Glutamatergic neuron (in vitro differentiated cells): ENCODE data around the gene APOB. TPM values are rescaled to one million over a fixed set of nuclear protein-coding genes. Genes with fewer than 3 reads are reported as not detected.

ENCODE experiments used
- DNase-seq: peaks from one replicate; pipeline ENCODE4 v3.0.0; 2022
- H3K27ac Mint-ChIP-seq: one replicate; pipeline ENCODE4 v1.8.0; 2020; ENCODE audit warnings: mild to moderate bottlenecking, mixed read lengths, inconsistent platforms; ENCODE audit not compliant: unreplicated experiment
- H3K27me3 Mint-ChIP-seq: one replicate; pipeline ENCODE4 v1.8.0; 2020; ENCODE audit warnings: mild to moderate bottlenecking, moderate library complexity, mixed read lengths, inconsistent platforms; ENCODE audit not compliant: unreplicated experiment
- H3K36me3 Mint-ChIP-seq: one replicate; pipeline ENCODE4 v1.8.0; 2020; ENCODE audit warnings: mild to moderate bottlenecking, mixed read lengths, inconsistent platforms; ENCODE audit not compliant: unreplicated experiment
- H3K4me1 Mint-ChIP-seq: one replicate; pipeline ENCODE4 v1.8.0; 2020; ENCODE audit warnings: mild to moderate bottlenecking, low read depth, mixed read lengths, inconsistent platforms; ENCODE audit not compliant: unreplicated experiment
- H3K4me3 Mint-ChIP-seq: one replicate; pipeline ENCODE4 v1.8.0; 2020; ENCODE audit warnings: mild to moderate bottlenecking, mixed read lengths, inconsistent platforms; ENCODE audit not compliant: unreplicated experiment
- H3K9me3 Mint-ChIP-seq: one replicate; pipeline ENCODE4 v1.8.0; 2020; ENCODE audit warnings: mild to moderate bottlenecking, moderate library complexity, mixed read lengths, inconsistent platforms; ENCODE audit not compliant: unreplicated experiment
- total RNA-seq: library from RNA; stranded (reverse); fragmentation: NEBNext Ultra II Directional; extraction: Animal tissue kit (Norgen Biotek cat#: 25700); gene quantifications from one replicate; pipeline ENCODE4 v1.2.1, GENCODE V29; 2021; ENCODE audit not compliant: unreplicated experiment
- TF ChIP-seq, protein P1 (sequence below): fragments of 200-600 bp; sonication (generic); IDR thresholded peaks from one replicate; pipeline ENCODE4 v1.5.0; 2021; ENCODE audit not compliant: partially characterized antibody, unreplicated experiment

The APOB gene
- total RNA-seq, 1 donor from 2014 or later: not detected

DNA sequence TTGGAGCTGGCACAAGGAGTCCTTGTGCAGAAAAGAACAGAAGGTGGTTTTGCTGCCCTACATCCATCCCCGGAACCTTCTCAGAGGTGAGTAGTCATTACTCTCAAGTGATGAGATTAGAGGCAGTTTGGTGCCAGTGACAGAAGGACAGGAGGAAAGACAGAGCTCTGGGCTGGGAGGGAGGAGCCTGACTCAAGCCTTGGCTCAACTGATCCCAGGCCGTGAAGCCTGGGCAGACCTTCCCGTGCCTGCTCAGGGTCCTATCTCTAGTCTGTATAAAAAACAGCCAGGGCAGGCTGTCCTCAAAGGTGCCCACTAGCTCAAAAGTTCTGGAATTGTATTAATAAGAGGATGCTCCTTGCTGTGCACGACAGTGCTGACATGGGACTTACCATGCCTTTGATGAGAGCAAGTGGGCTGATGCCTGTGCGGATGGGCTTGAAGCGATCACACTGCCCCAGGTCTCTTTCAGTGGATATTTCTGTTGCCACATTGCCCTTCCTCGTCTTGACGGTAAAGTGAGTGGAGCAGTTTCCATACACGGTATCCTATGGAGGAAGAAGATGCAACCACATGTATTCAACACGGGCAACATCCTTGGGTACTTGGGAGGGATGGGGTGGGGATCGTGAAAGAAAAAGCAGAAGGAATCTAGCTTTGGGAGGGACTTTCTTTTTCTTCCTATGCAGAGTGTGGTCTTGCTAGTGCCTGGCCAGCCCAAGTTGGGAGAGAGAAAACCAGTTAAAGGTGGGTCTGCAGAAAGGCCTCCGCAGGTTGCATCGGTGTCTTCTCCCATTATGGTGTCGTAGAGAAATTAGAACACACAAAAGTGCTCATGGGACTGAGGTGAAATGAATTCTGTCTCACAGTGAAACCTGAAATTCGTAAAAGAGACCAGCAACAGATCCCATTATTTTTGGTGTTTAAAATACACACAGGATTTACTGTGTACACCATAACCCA lies 6.9 kb downstream of the APOB start:
- no peaks in the 10 kb centered on the region for H3K4me1 Mint-ChIP-seq
- no peak for DNase-seq
- H3K9me3 Mint-ChIP-seq: peaks cover 3% of the 10 kb centered on the region
- TF ChIP-seq, protein P1, sequence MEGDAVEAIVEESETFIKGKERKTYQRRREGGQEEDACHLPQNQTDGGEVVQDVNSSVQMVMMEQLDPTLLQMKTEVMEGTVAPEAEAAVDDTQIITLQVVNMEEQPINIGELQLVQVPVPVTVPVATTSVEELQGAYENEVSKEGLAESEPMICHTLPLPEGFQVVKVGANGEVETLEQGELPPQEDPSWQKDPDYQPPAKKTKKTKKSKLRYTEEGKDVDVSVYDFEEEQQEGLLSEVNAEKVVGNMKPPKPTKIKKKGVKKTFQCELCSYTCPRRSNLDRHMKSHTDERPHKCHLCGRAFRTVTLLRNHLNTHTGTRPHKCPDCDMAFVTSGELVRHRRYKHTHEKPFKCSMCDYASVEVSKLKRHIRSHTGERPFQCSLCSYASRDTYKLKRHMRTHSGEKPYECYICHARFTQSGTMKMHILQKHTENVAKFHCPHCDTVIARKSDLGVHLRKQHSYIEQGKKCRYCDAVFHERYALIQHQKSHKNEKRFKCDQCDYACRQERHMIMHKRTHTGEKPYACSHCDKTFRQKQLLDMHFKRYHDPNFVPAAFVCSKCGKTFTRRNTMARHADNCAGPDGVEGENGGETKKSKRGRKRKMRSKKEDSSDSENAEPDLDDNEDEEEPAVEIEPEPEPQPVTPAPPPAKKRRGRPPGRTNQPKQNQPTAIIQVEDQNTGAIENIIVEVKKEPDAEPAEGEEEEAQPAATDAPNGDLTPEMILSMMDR: no peak
- H3K4me3 Mint-ChIP-seq: no peak overlapping the region
- peaks cover 2% of the 10 kb centered on the region for H3K27me3 Mint-ChIP-seq
- no peaks in the 10 kb centered on the region for H3K36me3 Mint-ChIP-seq
- H3K27ac Mint-ChIP-seq: no peak overlapping the region

DNA sequence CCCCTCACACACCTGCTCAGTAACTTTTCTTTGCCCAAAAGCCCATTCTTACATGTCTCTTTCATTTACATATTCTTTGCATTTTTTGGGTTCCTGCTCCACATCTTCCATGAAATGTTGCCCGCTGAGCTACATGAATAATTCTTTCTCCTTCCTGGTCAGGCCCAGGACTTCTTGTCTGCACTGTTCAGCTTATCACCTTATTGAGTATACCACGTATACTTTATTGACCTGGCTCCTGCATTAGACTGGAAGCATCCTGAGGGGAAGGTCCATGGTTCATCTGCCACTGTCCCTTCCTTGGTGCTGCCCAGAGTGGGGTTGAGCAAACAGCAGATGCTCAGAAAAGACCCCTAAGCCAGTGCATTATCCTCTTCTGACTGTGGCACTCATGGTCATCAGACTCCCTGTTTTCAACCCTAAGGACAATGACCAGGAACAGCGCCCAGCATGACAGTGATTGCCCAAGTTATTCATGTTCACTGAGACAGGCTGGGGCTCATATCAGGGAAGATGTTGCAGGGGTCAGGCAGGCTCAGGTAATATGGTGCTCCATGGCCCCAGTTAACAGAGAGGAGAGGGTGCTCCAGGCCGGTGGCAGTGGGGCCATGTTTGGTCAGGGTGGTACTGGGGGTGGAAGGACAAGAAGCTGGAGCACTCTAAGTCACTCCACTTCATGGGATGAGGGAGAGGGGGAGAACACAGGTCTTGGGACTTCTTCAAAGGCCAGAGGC lies 7.7 kb downstream of the APOB start:
- Mint-ChIP-seq H3K36me3 (no peaks in the 10 kb centered on the region), H3K9me3 (peaks cover 3% of the 10 kb centered on the region), H3K27ac (no peak overlapping the region), H3K27me3 (no peaks in the 10 kb centered on the region), H3K4me3 (no peak overlapping the region), H3K4me1 (no peaks in the 10 kb centered on the region)
- TF ChIP-seq, protein P1: no peak
- no peak for DNase-seq

DNA sequence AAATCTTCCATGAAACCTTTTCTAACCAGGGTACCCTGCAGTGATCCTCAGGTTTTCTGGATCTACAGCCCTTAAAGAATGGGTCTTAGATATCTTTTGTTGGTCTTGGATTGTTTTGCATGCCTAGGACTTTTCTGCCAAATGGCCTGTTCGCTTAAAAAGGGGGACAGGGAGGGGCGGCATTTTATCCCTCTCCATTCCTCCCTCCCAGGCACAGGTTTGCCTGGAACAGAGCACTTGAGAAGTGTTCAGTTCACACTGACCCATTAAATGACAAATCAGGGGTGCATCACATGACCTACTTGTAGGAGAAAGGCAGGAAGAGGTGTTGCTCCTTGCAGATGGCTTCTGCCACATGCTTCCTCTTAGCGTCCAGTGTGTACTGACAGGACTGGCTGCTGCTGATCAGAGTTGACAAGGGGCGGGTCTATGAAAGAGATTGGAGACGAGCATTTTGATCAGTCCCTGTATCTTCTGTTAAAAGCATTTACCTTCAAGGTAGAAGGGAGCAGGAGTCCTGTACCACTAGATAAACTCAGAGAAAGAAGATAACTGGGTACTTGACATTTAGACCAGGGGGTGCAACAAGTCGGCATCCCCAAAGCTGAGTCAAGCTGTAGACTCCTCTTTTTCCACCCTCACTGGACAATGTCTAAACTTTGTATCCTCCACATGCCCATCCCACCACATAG lies 8.4 kb downstream of the APOB start:
- TF ChIP-seq, protein P1: no peak
- Mint-ChIP-seq H3K36me3 (no peaks in the 10 kb centered on the region), H3K4me1 (no peaks in the 10 kb centered on the region), H3K27ac (no peak overlapping the region), H3K4me3 (no peak overlapping the region), H3K27me3 (no peaks in the 10 kb centered on the region), H3K9me3 (peaks cover 3% of the 10 kb centered on the region)
- DNase-seq: no peak

DNA sequence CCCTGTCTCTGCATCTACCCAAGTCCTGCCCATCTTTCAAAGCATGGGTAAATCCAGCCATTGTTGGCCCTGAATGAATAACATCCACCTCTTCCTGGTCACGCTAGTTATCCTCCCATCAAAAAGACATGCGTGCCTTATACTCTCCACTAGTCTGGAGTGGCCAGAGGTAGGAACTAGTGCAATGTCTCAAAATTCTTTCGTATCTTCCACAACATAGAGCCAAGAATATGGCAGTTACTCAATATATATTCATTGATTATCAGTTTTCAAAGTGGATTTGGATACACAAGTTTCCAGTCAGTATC lies 8.9 kb downstream of the APOB start:
- no peaks in the 10 kb centered on the region for H3K36me3 Mint-ChIP-seq
- H3K27me3 Mint-ChIP-seq: no peaks in the 10 kb centered on the region

More for the DNA sequence above, 8.9 kb downstream of the APOB start:
- H3K9me3 Mint-ChIP-seq: peaks cover 3% of the 10 kb centered on the region
- H3K4me3 Mint-ChIP-seq: no peak overlapping the region
- H3K27ac Mint-ChIP-seq: no peak overlapping the region
- TF ChIP-seq, protein P1: no peak
- DNase-seq: no peak
- H3K4me1 Mint-ChIP-seq: no peaks in the 10 kb centered on the region
